Left renal cortex interstitium (tissue), 4 donors: ENCODE results near the gene WDR27. TPM values are rescaled to one million over a fixed set of nuclear protein-coding genes. Genes with fewer than 3 reads are reported as not detected.

ENCODE experiments used
- DNase-seq, 4 donors: peaks; one replicate each; pipeline ENCODE4 v3.0.0-alpha.2; 2013; ENCODE audit warnings: low read depth in 4 of 4, low spot score in 2 of 4, missing footprints in 1 of 4
- polyA plus RNA-seq, 4 donors: library from polyadenylated mRNA; unstranded; fragments of 120-200 nt; gene quantifications; one replicate each; pipeline ENCODE4 v1.2.1, GENCODE V29; 2013; ENCODE audit not compliant: insufficient read length in 4 of 4

WDR27 gene
- polyA plus RNA-seq, 4 donors = 30.8 to 112 (median 69.3) TPM

GRCh38 chr6:169642455-169642854 lies 59.4 kb downstream of the WDR27 start:
- no peak for DNase-seq

GRCh38 chr6:169641461-169642085 lies 60.3 kb downstream of the WDR27 start:
- DNase-seq = no peak

GRCh38 chr6:169640983-169641382 lies 60.8 kb downstream of the WDR27 start:
- DNase-seq = no peak

- DNase-seq = no peak
Measured at GRCh38 chr6:169640351-169640852, 61.4 kb downstream of the WDR27 start.

- no peak for DNase-seq
Measured at GRCh38 chr6:169639653-169640278, 62.1 kb downstream of the WDR27 start.

DNA sequence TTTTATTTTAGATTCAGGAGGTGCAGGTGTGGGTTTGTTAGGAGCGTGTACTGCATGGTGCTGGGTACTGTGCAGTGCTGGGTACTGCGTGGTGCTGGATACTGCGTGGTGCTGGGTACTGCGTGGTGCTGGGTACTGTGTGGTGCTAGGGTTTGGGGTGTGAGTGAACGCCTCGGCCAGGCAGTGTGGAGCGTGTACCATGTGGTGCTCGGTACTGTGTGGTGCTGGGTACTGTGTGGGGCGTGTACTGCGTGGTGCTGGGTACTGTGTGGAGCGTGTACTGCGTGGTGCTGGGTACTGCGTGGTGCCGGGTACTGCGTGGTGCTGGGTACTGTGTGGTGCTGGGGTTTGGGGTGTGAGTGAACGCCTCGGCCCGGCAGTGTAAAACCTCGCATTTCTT lies 62.9 kb downstream of the WDR27 start:
- no peak for DNase-seq

DNA sequence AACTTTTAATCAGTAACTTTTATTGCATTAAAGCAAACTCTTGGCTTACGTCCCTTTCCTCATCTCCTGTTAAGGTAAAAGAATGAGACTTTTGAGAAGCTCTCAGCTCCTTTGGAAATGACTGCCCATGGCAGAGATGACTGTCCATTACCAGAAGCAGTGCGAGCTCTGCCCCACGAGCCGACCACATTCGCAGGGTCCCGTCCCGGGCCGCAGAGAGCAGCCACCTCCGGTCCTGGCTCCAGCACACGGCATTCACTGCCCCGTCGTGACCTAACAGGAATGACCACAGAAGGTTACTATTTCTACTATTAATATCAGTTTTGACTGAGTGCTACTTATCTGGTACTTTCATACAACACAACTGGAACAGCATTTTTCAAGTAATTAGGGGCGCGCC lies 63.4 kb downstream of the WDR27 start:
- no peak for DNase-seq

DNA sequence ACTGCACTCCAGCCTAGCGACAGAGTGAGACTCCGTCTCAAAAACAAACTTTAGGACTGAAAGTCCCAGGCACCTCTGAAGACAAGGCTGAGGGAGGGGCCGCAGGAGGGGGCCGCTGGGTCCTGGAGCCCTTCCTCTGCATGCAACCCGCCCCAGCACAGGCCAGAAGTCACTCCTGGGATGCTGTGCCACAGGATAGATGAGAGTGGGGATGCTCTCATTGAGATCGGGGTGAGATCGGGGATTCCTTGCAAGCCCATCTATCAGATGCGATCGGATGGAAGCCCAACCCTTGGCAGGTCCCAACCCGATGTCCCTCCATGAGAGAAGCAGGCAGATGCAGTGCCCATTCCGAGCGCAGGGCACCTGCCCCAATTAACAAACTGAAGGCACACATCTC lies 66.5 kb downstream of the WDR27 start:
- no peak for DNase-seq

DNA sequence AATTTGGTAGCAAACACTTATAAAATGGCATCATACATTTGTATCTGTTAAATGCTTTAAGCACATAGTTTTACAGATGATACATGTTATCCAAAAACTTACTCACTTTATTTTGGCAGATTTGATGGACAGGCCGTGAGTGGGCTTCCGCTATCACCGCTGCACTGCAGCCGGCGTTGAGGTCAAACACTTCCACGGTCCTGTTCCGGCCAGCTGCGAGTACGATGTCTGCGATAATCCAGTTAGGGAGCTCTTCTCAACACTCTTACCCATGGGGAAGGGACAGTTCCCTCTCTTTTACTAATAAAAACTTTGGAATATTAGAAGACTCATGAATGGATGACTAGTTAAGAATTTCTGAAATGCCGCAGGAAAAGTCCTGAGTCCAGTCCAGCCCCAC lies 69.0 kb downstream of the WDR27 start:
- DNase-seq = no peak

- no peak for DNase-seq
Measured at GRCh38 chr6:169629256-169629655, 72.6 kb downstream of the WDR27 start.

GRCh38 chr6:169627736-169628607 lies 73.9 kb downstream of the WDR27 start:
- DNase-seq = no peak

DNA sequence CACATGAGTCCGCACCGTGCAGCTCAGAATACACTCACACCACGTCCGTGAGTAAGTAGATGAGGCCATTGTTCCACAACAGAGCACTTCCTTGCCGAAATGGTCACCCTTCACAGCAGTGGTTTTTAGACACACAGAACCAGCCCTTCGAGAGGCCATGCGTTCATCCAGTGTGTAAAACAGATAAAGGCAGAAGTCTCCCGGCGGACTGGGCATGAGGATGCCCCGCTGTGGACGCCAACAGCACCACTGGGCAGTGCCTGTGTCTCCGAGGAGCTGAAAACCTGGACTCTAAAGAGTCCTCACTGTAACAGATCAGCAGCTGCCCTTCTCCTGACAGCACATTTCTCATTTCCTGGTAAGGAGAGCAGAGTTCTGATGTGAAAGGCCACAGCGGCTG lies 75.2 kb downstream of the WDR27 start:
- DNase-seq = no peak

DNA sequence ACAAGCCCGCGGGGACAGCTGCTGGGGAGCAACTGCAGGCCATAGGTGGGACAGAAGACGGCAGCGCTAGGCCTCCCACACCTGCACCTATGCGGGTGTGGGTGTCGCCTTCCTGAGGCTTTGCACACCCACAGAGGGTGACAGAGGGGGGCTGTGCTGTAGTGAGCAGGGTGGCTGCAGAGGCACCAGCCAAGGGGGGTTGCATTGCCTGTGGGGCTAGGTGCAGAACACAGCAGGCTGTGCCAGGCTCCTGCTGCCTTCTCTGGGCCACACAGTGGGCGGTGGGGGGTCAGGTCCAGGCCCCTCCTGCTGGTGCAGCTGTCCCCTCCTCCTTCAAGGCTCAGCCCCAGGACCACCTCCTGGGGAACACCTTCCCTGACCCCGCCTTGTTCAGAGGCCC lies 75.7 kb downstream of the WDR27 start:
- DNase-seq = no peak

DNA sequence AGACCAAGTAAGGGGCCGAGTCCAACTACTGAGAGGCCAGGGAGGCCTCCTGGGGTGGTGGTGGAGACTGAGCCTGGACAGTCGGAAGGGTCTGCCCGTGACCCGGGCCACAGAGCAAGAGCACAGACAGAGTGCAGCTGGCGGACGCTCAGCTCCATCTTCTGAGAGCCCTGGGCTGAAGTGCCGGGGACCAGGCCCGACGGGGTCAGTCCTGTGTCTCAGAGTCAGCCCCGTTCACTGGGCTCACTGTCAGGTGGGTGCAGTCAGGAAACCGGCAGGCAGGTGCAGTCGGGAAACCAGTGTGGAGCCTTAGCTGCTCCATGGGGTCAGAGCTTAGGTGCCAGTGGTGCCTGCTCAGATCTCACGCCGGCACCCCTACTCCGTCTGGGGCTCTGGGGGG lies 76.5 kb downstream of the WDR27 start:
- no peak for DNase-seq

GRCh38 chr6:169624785-169625184 lies 77.0 kb downstream of the WDR27 start:
- DNase-seq = no peak

DNA sequence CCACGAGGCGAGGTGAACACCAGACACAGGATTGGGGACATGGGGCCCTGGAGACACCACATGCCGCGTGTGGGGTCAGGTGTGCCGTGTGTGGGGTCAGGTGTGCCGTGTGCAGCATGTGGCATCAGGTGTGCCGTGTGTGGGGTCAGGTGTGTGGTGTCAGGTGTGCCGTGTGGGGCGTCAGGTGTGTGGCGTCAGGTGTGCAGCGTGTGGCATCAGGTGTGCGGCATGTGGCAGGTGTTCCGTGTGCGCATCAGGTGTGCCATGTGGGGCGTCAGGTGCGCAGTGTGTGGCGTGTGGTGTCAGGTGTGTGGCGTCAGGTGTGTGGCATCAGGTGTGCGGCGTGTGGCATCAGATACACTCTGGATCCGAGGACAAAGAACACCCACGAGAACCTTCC lies 77.9 kb downstream of the WDR27 start:
- DNase-seq = no peak

GRCh38 chr6:169623343-169623742 lies 78.5 kb downstream of the WDR27 start:
- no peak for DNase-seq

DNA sequence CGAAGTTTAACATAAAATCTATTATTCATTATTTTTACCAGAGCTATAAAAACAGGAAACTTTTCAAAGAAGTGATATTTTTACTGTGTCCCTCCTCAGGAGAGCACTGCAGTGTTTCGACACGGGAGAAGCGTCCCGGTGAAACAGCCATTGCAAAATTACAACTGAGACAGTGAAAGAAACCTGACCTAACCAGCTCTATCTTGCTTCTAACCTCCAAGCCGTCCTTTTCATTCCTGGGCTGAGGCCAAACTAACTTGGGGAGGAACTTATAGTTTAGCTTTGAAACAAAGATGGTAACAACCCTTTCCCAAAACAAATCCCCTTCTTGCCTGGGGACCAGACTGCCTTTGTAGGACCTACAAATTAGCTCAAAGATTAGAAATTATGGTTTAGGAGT lies 79.2 kb downstream of the WDR27 start:
- no peak for DNase-seq

DNA sequence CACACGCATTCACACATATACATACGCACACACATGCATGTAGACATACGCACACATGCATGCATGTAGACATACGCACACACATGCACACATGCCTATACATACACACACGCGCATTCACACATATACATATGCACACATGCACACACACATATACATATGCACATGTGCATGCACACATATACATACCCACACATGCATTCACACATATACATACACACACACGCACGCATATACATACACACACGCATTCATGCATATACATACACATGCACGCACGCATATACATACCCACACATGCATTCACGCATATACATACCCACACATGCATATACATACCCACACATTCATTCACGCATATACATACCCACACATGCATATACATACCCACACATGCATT lies 80.5 kb downstream of the WDR27 start:
- no peak for DNase-seq

- DNase-seq = no peak
Measured at GRCh38 chr6:169620171-169621130, 81.4 kb downstream of the WDR27 start.
